GM12878 (cell line): Measurements from ENCODE around the gene MMP3. TPM values are rescaled to one million over a fixed set of nuclear protein-coding genes. Genes with fewer than 3 reads are reported as not detected.

Experiments
- ATAC-seq: fragments of 200-7000 bp; cut with Tn5 transposase; 3 replicates; pipeline ENCODE4 v1.9.1; 2020; ENCODE audit warnings: mild to moderate bottlenecking, moderate library complexity
- BruUV-seq: library from RNA; stranded (reverse); fragments of 400-500 nt; replicated peaks from 2 replicates; lab custom pipeline; 2021; lab: Mats Ljungman, UMichigan
- CTCF ChIA-PET: fragments of 300-600 bp; sonication (Branson Sonifier 250); formaldehyde crosslinking; extraction: SDS; loops from one replicate; lab custom pipeline; 2021; ENCODE audit warnings: inconsistent platforms; lab: Yijun Ruan, JAX
- POLR2A ChIA-PET: fragments of 350-600 bp; formaldehyde crosslinking; extraction: SDS; loops from one replicate; lab custom pipeline; 2021; ENCODE audit warnings: inconsistent platforms; lab: Charles Lee
- RAD21 ChIA-PET: fragments of 300-600 bp; sonication (Branson Sonifier 250); formaldehyde crosslinking; loops from one replicate; lab custom pipeline; 2023; ENCODE audit warnings: antibody characterized with exemption; ENCODE audit not compliant: unreplicated experiment; lab: Charles Lee
- SMC1A ChIA-PET: fragments of 300-600 bp; sonication (Branson Sonifier 250); formaldehyde crosslinking; loops from one replicate; lab custom pipeline; 2023; ENCODE audit not compliant: unreplicated experiment, uncharacterized antibody; lab: Charles Lee
- DNase-seq: peaks from one replicate; pipeline ENCODE4 v3.0.0-alpha.2; 2011; ENCODE audit warnings: low read depth, low spot score
- FAIRE-seq: peaks from 3 replicates; lab custom pipeline; 2011; peaks lifted over from hg19 to GRCh38; lab: Jason Lieb, UNC
- H2AFZ ChIP-seq: 2 replicates; pipeline ENCODE4 v1.6.0; 2011; ENCODE audit warnings: low read depth, low read length, control low read depth; ENCODE audit not compliant: control insufficient read depth
- H3K27ac ChIP-seq: 2 replicates; pipeline ENCODE4 v1.5.1; 2011; ENCODE audit warnings: control low read depth; ENCODE audit not compliant: control insufficient read depth, insufficient read depth
- H3K27me3 ChIP-seq, 2 experiments: replicated peaks in 1 of 2; 2 replicates each; pipeline versions ENCODE4 v1.6.0 to v1.6.1; 2011; ENCODE audit warnings: low read length in 1 of 2; ENCODE audit not compliant: control insufficient read depth in 2 of 2, insufficient read depth in 2 of 2
- H3K36me3 ChIP-seq, 2 experiments: 2 replicates each; pipeline ENCODE4 v1.5.1; 2011; ENCODE audit warnings: low read length in 1 of 2; ENCODE audit not compliant: control insufficient read depth in 2 of 2, insufficient read depth in 2 of 2
- H3K4me1 ChIP-seq: 2 replicates; pipeline ENCODE4 v1.6.1; 2011; ENCODE audit warnings: mild to moderate bottlenecking, low read length, moderate library complexity, mixed read lengths; ENCODE audit not compliant: control insufficient read depth, insufficient read depth
- H3K4me2 ChIP-seq: 2 replicates; pipeline ENCODE4 v1.6.0; 2011; ENCODE audit warnings: control low read depth; ENCODE audit not compliant: control insufficient read depth, insufficient read depth
- H3K4me3 ChIP-seq: fragments of 200-600 bp; sonication (generic); 2 replicates; pipeline ENCODE4 v1.5.1; 2016
- H3K79me2 ChIP-seq: 2 replicates; pipeline ENCODE4 v1.6.0; 2011; ENCODE audit warnings: low read length; ENCODE audit not compliant: control insufficient read depth, insufficient read depth
- H3K9ac ChIP-seq: 2 replicates; pipeline ENCODE4 v1.8.0; 2011; ENCODE audit warnings: low read length, control low read depth, mixed read lengths; ENCODE audit not compliant: control insufficient read depth, insufficient read depth
- H3K9me3 ChIP-seq: replicated peaks from 3 replicates; pipeline ENCODE4 v1.5.1; 2011; ENCODE audit warnings: mild to moderate bottlenecking, low read length; ENCODE audit not compliant: control insufficient read depth, insufficient read depth
- H4K20me1 ChIP-seq: 2 replicates; pipeline ENCODE4 v1.6.0; 2011; ENCODE audit not compliant: control insufficient read depth, insufficient read depth
- CREB1 ChIP-seq: IDR thresholded peaks from 2 replicates; pipeline ENCODE4 v1.6.1; 2012; ENCODE audit warnings: low read depth, mild to moderate bottlenecking, inconsistent platforms
- MEF2B ChIP-seq: fragments of 450-650 bp; IDR thresholded peaks from 2 replicates; pipeline ENCODE4 v1.6.1; 2018; ENCODE audit warnings: mild to moderate bottlenecking, moderate library complexity; ENCODE audit not compliant: partially characterized antibody, poor library complexity, severe bottlenecking
- MTA3 ChIP-seq: IDR thresholded peaks from 2 replicates; pipeline ENCODE4 v1.6.1; 2012; ENCODE audit warnings: low read length, inconsistent platforms, borderline replicate concordance
- POU2F2 ChIP-seq: IDR thresholded peaks from 3 replicates; pipeline ENCODE4 v1.6.1; 2011; ENCODE audit warnings: low read depth, mild to moderate bottlenecking, low read length, borderline replicate concordance
- RAD51 ChIP-seq: fragments of 450-650 bp; IDR thresholded peaks from 2 replicates; pipeline ENCODE4 v1.6.1; 2016; ENCODE audit warnings: moderate library complexity, mild to moderate bottlenecking, inconsistent platforms
- SPI1 ChIP-seq: IDR thresholded peaks from 2 replicates; pipeline ENCODE4 v1.6.1; 2011; ENCODE audit warnings: low read depth, mild to moderate bottlenecking, low read length, moderate library complexity, borderline replicate concordance; ENCODE audit not compliant: insufficient read depth
- WGBS: methylation state at CpG from one replicate; pipeline ENCODE4 v1.1.6; 2016; ENCODE audit warnings: low lambda C conversion rate; ENCODE audit not compliant: insufficient replicate concordance, insufficient coverage; ENCODE audit errors: missing lambda C conversion rate; 5-methylcytosine and 5-hydroxymethylcytosine counted together
- in situ Hi-C: fragments of 300-500 bp; cut with MboI; formaldehyde crosslinking; loops from 9 replicates; pipeline ENCODE4 v1.14.3; 2018; ENCODE audit warnings: mixed read lengths
- intact Hi-C: fragments of 100-400 bp; cut with micrococcal nuclease; formaldehyde crosslinking; loops from one replicate; pipeline ENCODE4 v1.14.2; 2022; ENCODE audit not compliant: unreplicated experiment
- polyA plus RNA-seq, 11 experiments: library from polyadenylated mRNA; depleted of rRNA in 4 of 11; unstranded in 6 of 11; stranded (reverse) in 5 of 11; fragments of >200 nt; fragmentation: Nextera tagmentation in 4 of 11; fragmentation: Illumina TruSeq in 1 of 11; extraction: Ambion mirVana in 4 of 11; extraction: Trizol in 1 of 11; gene quantifications; 1 replicate in 1 of 11; 2 replicates in 10 of 11; pipeline versions ENCODE4 v1.2.1 to v1.2.3, GENCODE V29; 2011 to 2016; ENCODE audit warnings: inconsistent platforms in 2 of 11, missing spikeins in 2 of 11, low read depth in 1 of 11
- total RNA-seq, 4 experiments: library from RNA; depleted of rRNA in 3 of 4; stranded (reverse); fragments of >200 nt in 3 of 4; fragmentation: Illumina TruSeq in 1 of 4; extraction: Trizol in 1 of 4; gene quantifications; 2 replicates each; pipeline versions ENCODE4 v1.2.1 to v1.2.3, GENCODE V29; 2013 to 2021
- TF ChIP-seq, protein P1 (sequence below): fragments of 450-650 bp; IDR thresholded peaks from 2 replicates; pipeline ENCODE4 v1.6.1; 2014; ENCODE audit warnings: mild to moderate bottlenecking
- TF ChIP-seq, protein P2 (sequence below): IDR thresholded peaks from 2 replicates; pipeline ENCODE4 v1.6.1; 2012; ENCODE audit warnings: low read depth, low read length, improper control_type of control experiment
- TF ChIP-seq, protein P3 (sequence below), 3 experiments: IDR thresholded peaks in 2 of 3; conservative IDR thresholded peaks in 1 of 3; 2 replicates each; pipeline ENCODE4 v1.5.1; 2011; ENCODE audit warnings: low read depth in 3 of 3, low read length in 3 of 3, mild to moderate bottlenecking in 3 of 3, control low read depth in 2 of 3, moderate library complexity in 2 of 3, inconsistent platforms in 1 of 3, mixed read lengths in 1 of 3; ENCODE audit not compliant: control insufficient read depth in 2 of 3, insufficient read depth in 1 of 3; ENCODE audit errors: extremely low read depth in 1 of 3
- TF ChIP-seq, protein P4 (sequence below): IDR thresholded peaks from 2 replicates; pipeline ENCODE4 v1.6.1; 2011; ENCODE audit warnings: mild to moderate bottlenecking, low read depth, low read length, moderate library complexity; ENCODE audit not compliant: insufficient replicate concordance

The MMP3 gene
- total and polyA plus RNA-seq, 10 of the 15 experiments (the other 5 are each of a cell fraction or from before 2014, with no cell fraction given): 0.02 to 1.2 TPM; not detected in 8

DNA sequence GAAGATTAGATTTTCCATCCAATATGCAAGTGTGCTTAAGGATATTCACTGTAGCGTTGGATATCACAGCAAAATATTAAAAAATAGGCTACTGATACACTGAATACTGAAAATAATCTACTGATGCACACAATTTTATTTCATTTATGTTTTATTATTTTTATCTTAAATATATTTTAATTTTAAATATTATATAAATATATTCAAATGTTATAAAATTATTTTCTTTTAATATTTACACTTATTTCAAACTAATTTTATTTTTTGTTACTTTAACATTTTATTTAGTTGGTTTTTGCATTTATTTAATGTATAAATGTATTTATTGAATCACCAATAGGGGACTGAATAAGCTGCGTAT is 12.3 kb downstream of the MMP3 start:
- Histone ChIP-seq H2AFZ (no peak overlapping the region), H3K4me2 (no peak overlapping the region), H3K9me3 (no peaks in the 10 kb centered on the region), H3K36me3 (no peaks in the 10 kb centered on the region), H3K4me3 (no peak overlapping the region), H3K9ac (no peak overlapping the region), H3K79me2 (no peaks in the 10 kb centered on the region), H4K20me1 (no peaks in the 10 kb centered on the region), H3K27ac (no peak overlapping the region), H3K27me3 (peaks cover 0 to 9% of the 10 kb centered on the region in 2 experiments; a peak in 2 of 4 replicates), H3K4me1 (no peaks in the 10 kb centered on the region)
- no peak for TF ChIP-seq MTA3
- TF ChIP-seq RAD51: no peak
- TF ChIP-seq, protein P1, sequence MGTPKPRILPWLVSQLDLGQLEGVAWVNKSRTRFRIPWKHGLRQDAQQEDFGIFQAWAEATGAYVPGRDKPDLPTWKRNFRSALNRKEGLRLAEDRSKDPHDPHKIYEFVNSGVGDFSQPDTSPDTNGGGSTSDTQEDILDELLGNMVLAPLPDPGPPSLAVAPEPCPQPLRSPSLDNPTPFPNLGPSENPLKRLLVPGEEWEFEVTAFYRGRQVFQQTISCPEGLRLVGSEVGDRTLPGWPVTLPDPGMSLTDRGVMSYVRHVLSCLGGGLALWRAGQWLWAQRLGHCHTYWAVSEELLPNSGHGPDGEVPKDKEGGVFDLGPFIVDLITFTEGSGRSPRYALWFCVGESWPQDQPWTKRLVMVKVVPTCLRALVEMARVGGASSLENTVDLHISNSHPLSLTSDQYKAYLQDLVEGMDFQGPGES: no peak
- TF ChIP-seq, protein P2, sequence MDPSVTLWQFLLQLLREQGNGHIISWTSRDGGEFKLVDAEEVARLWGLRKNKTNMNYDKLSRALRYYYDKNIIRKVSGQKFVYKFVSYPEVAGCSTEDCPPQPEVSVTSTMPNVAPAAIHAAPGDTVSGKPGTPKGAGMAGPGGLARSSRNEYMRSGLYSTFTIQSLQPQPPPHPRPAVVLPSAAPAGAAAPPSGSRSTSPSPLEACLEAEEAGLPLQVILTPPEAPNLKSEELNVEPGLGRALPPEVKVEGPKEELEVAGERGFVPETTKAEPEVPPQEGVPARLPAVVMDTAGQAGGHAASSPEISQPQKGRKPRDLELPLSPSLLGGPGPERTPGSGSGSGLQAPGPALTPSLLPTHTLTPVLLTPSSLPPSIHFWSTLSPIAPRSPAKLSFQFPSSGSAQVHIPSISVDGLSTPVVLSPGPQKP: no peak
- TF ChIP-seq POU2F2: no peak
- TF ChIP-seq, protein P3, sequence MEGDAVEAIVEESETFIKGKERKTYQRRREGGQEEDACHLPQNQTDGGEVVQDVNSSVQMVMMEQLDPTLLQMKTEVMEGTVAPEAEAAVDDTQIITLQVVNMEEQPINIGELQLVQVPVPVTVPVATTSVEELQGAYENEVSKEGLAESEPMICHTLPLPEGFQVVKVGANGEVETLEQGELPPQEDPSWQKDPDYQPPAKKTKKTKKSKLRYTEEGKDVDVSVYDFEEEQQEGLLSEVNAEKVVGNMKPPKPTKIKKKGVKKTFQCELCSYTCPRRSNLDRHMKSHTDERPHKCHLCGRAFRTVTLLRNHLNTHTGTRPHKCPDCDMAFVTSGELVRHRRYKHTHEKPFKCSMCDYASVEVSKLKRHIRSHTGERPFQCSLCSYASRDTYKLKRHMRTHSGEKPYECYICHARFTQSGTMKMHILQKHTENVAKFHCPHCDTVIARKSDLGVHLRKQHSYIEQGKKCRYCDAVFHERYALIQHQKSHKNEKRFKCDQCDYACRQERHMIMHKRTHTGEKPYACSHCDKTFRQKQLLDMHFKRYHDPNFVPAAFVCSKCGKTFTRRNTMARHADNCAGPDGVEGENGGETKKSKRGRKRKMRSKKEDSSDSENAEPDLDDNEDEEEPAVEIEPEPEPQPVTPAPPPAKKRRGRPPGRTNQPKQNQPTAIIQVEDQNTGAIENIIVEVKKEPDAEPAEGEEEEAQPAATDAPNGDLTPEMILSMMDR (IDR thresholded peaks at IDR 0.05 in 2 of 3, conservative IDR thresholded peaks at IDR 0.05 in 1 of 3; ENCODE audit: control insufficient read depth in 2 of 3, extremely low read depth in 1 of 3, insufficient read depth in 1 of 3, low read depth in 3 of 3, low read length in 3 of 3): no peak
- TF ChIP-seq CREB1: no peak
- TF ChIP-seq, protein P4, sequence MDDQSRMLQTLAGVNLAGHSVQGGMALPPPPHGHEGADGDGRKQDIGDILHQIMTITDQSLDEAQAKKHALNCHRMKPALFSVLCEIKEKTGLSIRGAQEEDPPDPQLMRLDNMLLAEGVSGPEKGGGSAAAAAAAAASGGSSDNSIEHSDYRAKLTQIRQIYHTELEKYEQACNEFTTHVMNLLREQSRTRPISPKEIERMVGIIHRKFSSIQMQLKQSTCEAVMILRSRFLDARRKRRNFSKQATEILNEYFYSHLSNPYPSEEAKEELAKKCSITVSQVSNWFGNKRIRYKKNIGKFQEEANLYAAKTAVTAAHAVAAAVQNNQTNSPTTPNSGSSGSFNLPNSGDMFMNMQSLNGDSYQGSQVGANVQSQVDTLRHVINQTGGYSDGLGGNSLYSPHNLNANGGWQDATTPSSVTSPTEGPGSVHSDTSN: no peak
- TF ChIP-seq MEF2B: no peak
- no peak for TF ChIP-seq SPI1
- in situ Hi-C loops: no loop called here
- ATAC-seq (no peak), FAIRE-seq (no peak), DNase-seq (no peak)
- SMC1A ChIA-PET: interaction anchor here (0.6 to 3.8 kb wide), 14 partner anchors 9 to 226 kb away, joined by 3 to 28 read pairs (median 4); no protein-coding TSS in a partner anchor
- 0% methylated on average over 2 of the region's 2 CpGs for WGBS
- RAD21 ChIA-PET: interaction anchor here (0.6 to 2.4 kb wide), 15 partner anchors 39 to 287 kb away, joined by 3 to 20 read pairs (median 4); no protein-coding TSS in a partner anchor
- CTCF ChIA-PET: interaction anchor here (0.6 to 6.0 kb wide), 27 partner anchors 12 to 272 kb away, joined by 3 to 53 read pairs (median 4); partner anchors contain the start of gene MMP3
- POLR2A ChIA-PET: no interaction called here
- no TSS peak for BruUV-seq
- intact Hi-C loops: loop anchor here (1.0 kb wide), 1 partner anchor 110 kb away; no protein-coding TSS in a partner anchor
